Measurements from ENCODE around the gene RASSF5. TPM values are rescaled to one million over a fixed set of nuclear protein-coding genes. Genes with fewer than 3 reads are reported as not detected.

The RASSF5 gene
- total RNA-seq, 1 donor from 2014 or later, result 0.51 TPM

Other genes with a start within 250 kb of the RASSF5 start
- 23.3 and 33.9 TPM in 2 replicates for gene IKBKE, start 37.1 kb upstream of the RASSF5 start, total RNA-seq
- 66.1 and 69.9 TPM in 2 replicates for gene EIF2D, start 104.9 kb downstream of the RASSF5 start, total RNA-seq
- gene DYRK3, start 128.0 kb downstream of the RASSF5 start, total RNA-seq, result 11.4 and 12.6 TPM in 2 replicates
- gene MAPKAPK2, start 177.4 kb downstream of the RASSF5 start, total RNA-seq, result 33.7 and 50.8 TPM in 2 replicates